Esophagus squamous epithelium (tissue), 4 donors: ENCODE measurements around the gene KRIT1.

Experiments
- POLR2A ChIP-seq, 4 donors: fragments of 450-650 bp; IDR thresholded peaks; one replicate each; pipeline ENCODE4 v1.6.1; 2017; ENCODE audit warnings: antibody characterized with exemption in 4 of 4, mild to moderate bottlenecking in 4 of 4, moderate library complexity in 3 of 4
- TF ChIP-seq, protein P1 (sequence below), 6 experiments: fragments of 450-650 bp in 4 of 6; fragments of 200-600 bp in 2 of 6; sonication (generic) in 2 of 6; IDR thresholded peaks; one replicate each; pipeline ENCODE4 v1.5.1; 2016 to 2019; ENCODE audit warnings: antibody characterized with exemption in 6 of 6, mild to moderate bottlenecking in 4 of 6, moderate library complexity in 4 of 6

DNA sequence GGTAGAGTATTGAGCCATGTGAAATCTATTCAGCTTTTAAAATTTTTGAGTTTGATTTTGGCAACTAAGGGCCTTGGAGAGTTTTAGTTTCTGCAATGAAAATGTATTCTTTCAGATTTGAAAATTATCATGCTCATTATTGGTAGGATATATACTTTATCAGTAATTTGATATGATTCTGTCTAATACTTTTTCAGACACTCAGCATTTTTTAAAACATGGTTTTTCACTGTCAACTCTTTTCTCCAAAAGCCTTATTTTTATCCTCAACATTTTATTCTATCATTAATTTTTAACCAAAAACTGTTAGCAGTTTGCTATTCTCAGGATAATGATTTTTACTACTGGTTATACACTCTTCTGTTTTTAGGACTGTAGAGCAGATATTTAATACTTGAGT lies 4.9 kb upstream of the KRIT1 start:
- TF ChIP-seq, protein P1, sequence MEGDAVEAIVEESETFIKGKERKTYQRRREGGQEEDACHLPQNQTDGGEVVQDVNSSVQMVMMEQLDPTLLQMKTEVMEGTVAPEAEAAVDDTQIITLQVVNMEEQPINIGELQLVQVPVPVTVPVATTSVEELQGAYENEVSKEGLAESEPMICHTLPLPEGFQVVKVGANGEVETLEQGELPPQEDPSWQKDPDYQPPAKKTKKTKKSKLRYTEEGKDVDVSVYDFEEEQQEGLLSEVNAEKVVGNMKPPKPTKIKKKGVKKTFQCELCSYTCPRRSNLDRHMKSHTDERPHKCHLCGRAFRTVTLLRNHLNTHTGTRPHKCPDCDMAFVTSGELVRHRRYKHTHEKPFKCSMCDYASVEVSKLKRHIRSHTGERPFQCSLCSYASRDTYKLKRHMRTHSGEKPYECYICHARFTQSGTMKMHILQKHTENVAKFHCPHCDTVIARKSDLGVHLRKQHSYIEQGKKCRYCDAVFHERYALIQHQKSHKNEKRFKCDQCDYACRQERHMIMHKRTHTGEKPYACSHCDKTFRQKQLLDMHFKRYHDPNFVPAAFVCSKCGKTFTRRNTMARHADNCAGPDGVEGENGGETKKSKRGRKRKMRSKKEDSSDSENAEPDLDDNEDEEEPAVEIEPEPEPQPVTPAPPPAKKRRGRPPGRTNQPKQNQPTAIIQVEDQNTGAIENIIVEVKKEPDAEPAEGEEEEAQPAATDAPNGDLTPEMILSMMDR (IDR thresholded peaks at IDR 0.05) = no peak
- TF ChIP-seq POLR2A (IDR thresholded peaks at IDR 0.05) = no peak
